ENCODE data around the gene IRF6.

GRCh38 chr1:209755926-209756614, 49.9 kb downstream of the IRF6 start, which contains the start of gene TRAF3IP3:
- TF ChIP-seq EZH2 (IDR thresholded peaks at IDR 0.05; ENCODE audit: borderline replicate concordance, low read length) (no peak), CTCF (IDR thresholded peaks at IDR 0.05; ENCODE audit: low read length) (no peak)

Data from OCI-LY1 (cell line).